SK-N-SH treated with all-trans-retinoic acid at 6 μM for 48 hours (cell line): ENCODE measurements around the gene CDKN2A.
A peak's percentile ranks its signal among the peaks of the same experiment; 100 is the strongest.

Experiments used
- ATAC-seq: fragments of 200-7000 bp; cut with Tn5 transposase; 3 replicates; pipeline ENCODE4 v1.9.1; 2020; ENCODE audit warnings: mild to moderate bottlenecking, moderate library complexity
- ARNTL ChIP-seq: fragments of 450-650 bp; formaldehyde crosslinking; IDR thresholded peaks from 2 replicates; pipeline ENCODE4 v1.5.0; 2020; ENCODE audit warnings: low read depth, mild to moderate bottlenecking, moderate library complexity, borderline replicate concordance
- BACH2 ChIP-seq: fragments of 250-450 bp; sonication (Bioruptor Pico); IDR thresholded peaks from 2 replicates; pipeline ENCODE4 v1.9.0; 2021; ENCODE audit warnings: mild to moderate bottlenecking, borderline replicate concordance
- ESRRG ChIP-seq: fragments of 250-450 bp; sonication (Bioruptor Pico); IDR thresholded peaks from 2 replicates; pipeline ENCODE4 v1.6.1; 2021; ENCODE audit warnings: mild to moderate bottlenecking
- GLIS3 ChIP-seq: fragments of 250-450 bp; sonication (Bioruptor Pico); IDR thresholded peaks from 2 replicates; pipeline ENCODE4 v1.5.0; 2020; ENCODE audit warnings: mild to moderate bottlenecking, moderate library complexity
- OSR1 ChIP-seq: fragments of 250-450 bp; sonication (Bioruptor Pico); IDR thresholded peaks from 2 replicates; pipeline ENCODE4 v1.8.0; 2022; ENCODE audit warnings: moderate library complexity, mild to moderate bottlenecking, inconsistent platforms
- PATZ1 ChIP-seq: fragments of 250-450 bp; sonication (Bioruptor Pico); IDR thresholded peaks from 2 replicates; pipeline ENCODE4 v1.8.0; 2020; ENCODE audit warnings: mild to moderate bottlenecking, moderate library complexity, borderline replicate concordance
- RARB ChIP-seq: fragments of 250-450 bp; sonication (Bioruptor Pico); IDR thresholded peaks from 2 replicates; pipeline ENCODE4 v1.8.0; 2021; ENCODE audit warnings: mild to moderate bottlenecking, moderate library complexity
- SNAI2 ChIP-seq: fragments of 250-450 bp; sonication (Bioruptor Pico); IDR thresholded peaks from 2 replicates; pipeline ENCODE4 v1.5.0; 2020; ENCODE audit warnings: mild to moderate bottlenecking, moderate library complexity
- TCF4 ChIP-seq: fragments of 250-450 bp; sonication (Bioruptor Pico); IDR thresholded peaks from 2 replicates; pipeline ENCODE4 v1.8.0; 2021; ENCODE audit warnings: mild to moderate bottlenecking, moderate library complexity, borderline replicate concordance
- TOX ChIP-seq: fragments of 250-450 bp; sonication (Bioruptor Pico); IDR thresholded peaks from 2 replicates; pipeline ENCODE4 v1.8.0; 2021; ENCODE audit warnings: mild to moderate bottlenecking, moderate library complexity, borderline replicate concordance
- ZC3H10 ChIP-seq: fragments of 250-450 bp; sonication (Bioruptor Pico); IDR thresholded peaks from 2 replicates; pipeline ENCODE4 v1.5.1; 2021; ENCODE audit warnings: mild to moderate bottlenecking, moderate library complexity
- ZFP3 ChIP-seq: fragments of 250-450 bp; sonication (Bioruptor Pico); IDR thresholded peaks from 2 replicates; pipeline ENCODE4 v1.5.0; 2020; ENCODE audit warnings: mild to moderate bottlenecking, moderate library complexity
- ZFP30 ChIP-seq: fragments of 450-650 bp; formaldehyde crosslinking; IDR thresholded peaks from 2 replicates; pipeline ENCODE4 v1.5.0; 2022; ENCODE audit warnings: mild to moderate bottlenecking, moderate library complexity
- ZNF565 ChIP-seq: fragments of 450-650 bp; formaldehyde crosslinking; conservative IDR thresholded peaks from 2 replicates; pipeline ENCODE4 v1.5.0; 2020; ENCODE audit warnings: low read depth, mild to moderate bottlenecking, moderate library complexity
- ZNF70 ChIP-seq: fragments of 450-650 bp; formaldehyde crosslinking; IDR thresholded peaks from 2 replicates; pipeline ENCODE4 v1.5.0; 2020; ENCODE audit warnings: mild to moderate bottlenecking, moderate library complexity
- ZNF8 ChIP-seq: fragments of 450-650 bp; formaldehyde crosslinking; IDR thresholded peaks from 2 replicates; pipeline ENCODE4 v1.5.0; 2020; ENCODE audit warnings: mild to moderate bottlenecking, moderate library complexity
- TF ChIP-seq, protein P1 (sequence below): fragments of 250-450 bp; sonication (Bioruptor Pico); IDR thresholded peaks from 2 replicates; pipeline ENCODE4 v1.5.1; 2021; ENCODE audit warnings: mild to moderate bottlenecking, moderate library complexity
- TF ChIP-seq, protein P2 (sequence below): fragments of 250-450 bp; sonication (Bioruptor Pico); IDR thresholded peaks from 2 replicates; pipeline ENCODE4 v1.5.1; 2020; ENCODE audit warnings: low read depth, mild to moderate bottlenecking, moderate library complexity
- TF ChIP-seq, protein P3 (sequence below): fragments of 250-450 bp; sonication (Bioruptor Pico); IDR thresholded peaks from 2 replicates; pipeline ENCODE4 v1.8.0; 2021; ENCODE audit warnings: low read depth, mild to moderate bottlenecking, moderate library complexity, borderline replicate concordance
- TF ChIP-seq, protein P4 (sequence below): fragments of 250-450 bp; sonication (Bioruptor Pico); IDR thresholded peaks from 2 replicates; pipeline ENCODE4 v1.5.0; 2020; ENCODE audit warnings: mild to moderate bottlenecking, moderate library complexity

The CDKN2A gene

DNA sequence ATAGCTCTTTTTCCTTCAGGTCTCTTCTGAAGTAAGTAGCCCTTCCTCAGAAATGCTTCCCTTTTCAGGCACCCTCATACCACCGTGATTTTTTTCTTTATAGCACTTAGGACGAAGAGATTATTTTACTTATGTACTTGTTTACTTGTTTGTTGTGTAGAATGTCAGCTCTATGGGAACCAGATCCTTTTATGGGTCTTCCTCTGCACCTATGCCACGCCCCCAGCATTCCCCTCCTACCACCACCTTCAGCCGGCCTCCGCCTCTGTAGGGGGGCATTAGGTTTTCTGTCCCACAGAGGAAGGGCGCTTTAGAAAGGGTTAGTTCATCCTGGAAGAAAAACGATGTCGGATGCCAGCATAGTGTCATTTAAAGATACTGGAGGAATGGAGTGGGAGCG, 2.2 kb upstream of the CDKN2A start (continued):
- TF ChIP-seq, protein P1, sequence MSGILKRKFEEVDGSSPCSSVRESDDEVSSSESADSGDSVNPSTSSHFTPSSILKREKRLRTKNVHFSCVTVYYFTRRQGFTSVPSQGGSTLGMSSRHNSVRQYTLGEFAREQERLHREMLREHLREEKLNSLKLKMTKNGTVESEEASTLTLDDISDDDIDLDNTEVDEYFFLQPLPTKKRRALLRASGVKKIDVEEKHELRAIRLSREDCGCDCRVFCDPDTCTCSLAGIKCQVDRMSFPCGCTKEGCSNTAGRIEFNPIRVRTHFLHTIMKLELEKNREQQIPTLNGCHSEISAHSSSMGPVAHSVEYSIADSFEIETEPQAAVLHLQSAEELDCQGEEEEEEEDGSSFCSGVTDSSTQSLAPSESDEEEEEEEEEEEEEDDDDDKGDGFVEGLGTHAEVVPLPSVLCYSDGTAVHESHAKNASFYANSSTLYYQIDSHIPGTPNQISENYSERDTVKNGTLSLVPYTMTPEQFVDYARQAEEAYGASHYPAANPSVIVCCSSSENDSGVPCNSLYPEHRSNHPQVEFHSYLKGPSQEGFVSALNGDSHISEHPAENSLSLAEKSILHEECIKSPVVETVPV (CRISPR knock-in tag) = no peak
- TF ChIP-seq ZFP30 (no peak), OSR1 (CRISPR knock-in tag) (no peak), TCF4 (CRISPR knock-in tag) (no peak), ZNF70 (CRISPR knock-in tag) (no peak), SNAI2 (no peak), ESRRG (CRISPR knock-in tag) (no peak), BACH2 (CRISPR knock-in tag) (no peak)

DNA sequence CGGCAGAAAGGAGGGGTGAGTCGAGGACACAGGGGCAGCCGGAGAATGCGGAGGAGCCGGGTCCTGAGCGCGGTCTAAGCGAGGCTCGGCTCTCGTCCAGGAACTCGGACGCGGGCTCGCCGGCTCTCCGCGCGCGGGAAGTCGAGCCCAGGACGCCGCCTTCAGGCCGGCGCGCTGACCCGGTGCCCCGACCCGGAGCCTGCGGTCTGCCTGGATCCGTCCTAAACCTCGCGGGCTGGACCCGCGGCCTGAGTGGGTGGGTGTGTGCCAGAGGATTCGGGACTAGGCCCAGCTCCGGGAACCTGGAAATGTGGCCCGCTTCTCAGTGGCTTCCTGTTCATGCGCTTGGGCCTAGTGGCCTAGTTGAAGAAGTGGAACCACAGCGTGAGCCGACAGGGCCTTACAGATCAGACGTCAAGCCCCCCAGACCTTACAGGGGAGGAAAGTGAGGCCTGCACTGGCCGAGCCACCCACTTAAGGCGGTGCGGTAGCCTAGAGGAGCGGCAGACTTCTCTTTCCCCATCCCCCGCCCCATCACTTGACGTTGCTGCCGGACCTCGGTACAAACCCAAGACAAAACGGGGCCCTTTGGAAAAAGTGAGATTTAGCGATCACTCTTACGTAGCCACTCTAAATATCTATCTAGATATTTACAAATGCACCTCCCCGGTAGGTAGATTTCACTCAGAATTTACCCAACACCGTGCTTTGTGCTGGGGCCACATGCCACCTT, 1.6 kb upstream of the CDKN2A start:
- peak; percentile 44 for ATAC-seq
- TF ChIP-seq, protein P2, sequence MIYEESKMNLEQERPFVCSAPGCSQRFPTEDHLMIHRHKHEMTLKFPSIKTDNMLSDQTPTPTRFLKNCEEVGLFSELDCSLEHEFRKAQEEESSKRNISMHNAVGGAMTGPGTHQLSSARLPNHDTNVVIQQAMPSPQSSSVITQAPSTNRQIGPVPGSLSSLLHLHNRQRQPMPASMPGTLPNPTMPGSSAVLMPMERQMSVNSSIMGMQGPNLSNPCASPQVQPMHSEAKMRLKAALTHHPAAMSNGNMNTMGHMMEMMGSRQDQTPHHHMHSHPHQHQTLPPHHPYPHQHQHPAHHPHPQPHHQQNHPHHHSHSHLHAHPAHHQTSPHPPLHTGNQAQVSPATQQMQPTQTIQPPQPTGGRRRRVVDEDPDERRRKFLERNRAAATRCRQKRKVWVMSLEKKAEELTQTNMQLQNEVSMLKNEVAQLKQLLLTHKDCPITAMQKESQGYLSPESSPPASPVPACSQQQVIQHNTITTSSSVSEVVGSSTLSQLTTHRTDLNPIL (CRISPR knock-in tag) = no peak
- TF ChIP-seq GLIS3 (CRISPR knock-in tag) (no peak), ZFP3 (CRISPR knock-in tag) (no peak), BACH2 (CRISPR knock-in tag) (no peak), PATZ1 (CRISPR knock-in tag) (no peak), ZNF565 (CRISPR knock-in tag) (no peak), SNAI2 (no peak), OSR1 (CRISPR knock-in tag) (no peak), ZNF8 (CRISPR knock-in tag) (no peak), ZFP30 (no peak), ZC3H10 (CRISPR knock-in tag) (no peak), ESRRG (CRISPR knock-in tag) (no peak)
- TF ChIP-seq, protein P3, sequence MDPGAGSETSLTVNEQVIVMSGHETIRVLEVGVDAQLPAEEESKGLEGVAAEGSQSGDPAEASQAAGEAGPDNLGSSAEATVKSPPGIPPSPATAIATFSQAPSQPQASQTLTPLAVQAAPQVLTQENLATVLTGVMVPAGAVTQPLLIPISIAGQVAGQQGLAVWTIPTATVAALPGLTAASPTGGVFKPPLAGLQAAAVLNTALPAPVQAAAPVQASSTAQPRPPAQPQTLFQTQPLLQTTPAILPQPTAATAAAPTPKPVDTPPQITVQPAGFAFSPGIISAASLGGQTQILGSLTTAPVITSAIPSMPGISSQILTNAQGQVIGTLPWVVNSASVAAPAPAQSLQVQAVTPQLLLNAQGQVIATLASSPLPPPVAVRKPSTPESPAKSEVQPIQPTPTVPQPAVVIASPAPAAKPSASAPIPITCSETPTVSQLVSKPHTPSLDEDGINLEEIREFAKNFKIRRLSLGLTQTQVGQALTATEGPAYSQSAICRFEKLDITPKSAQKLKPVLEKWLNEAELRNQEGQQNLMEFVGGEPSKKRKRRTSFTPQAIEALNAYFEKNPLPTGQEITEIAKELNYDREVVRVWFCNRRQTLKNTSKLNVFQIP (CRISPR knock-in tag) = no peak
- TF ChIP-seq, protein P1 (CRISPR knock-in tag) = no peak

DNA sequence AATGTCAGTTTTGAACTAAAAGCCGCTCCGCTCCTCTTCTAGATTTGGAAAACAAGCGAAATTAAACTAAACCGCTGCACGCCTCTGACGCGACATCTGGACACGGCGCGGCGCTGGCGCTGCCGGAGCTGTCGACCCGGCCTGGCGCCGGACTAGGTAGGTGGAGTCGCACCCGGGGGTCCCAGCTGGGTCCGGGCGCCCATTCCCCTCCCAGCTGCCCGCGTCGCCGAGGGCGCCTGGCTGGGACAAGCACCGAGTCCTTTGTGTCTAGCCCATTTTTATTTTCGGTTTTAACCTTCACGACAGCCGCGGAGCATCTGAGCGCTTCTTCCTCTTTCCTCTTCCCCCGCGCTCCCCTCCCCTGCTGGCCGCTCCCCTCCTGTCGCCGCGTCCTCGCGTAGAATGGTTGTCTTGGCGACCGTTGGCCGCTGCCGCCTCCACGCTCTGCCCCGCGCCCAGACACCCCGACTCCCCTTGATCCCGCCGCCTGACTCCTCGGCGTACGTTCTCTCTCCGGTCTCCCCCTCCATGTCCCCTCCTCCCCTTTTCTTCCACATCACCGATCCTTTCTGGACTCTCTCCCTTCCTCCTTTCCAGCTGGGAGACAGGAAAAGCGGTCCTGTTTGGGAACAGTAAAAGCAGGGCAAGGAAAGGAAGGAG, 944 bp upstream of the CDKN2A start:
- ATAC-seq = peak; percentile 61
- no peak for TF ChIP-seq ZFP3 (CRISPR knock-in tag)
- no peak for TF ChIP-seq OSR1 (CRISPR knock-in tag)
- no peak for TF ChIP-seq ESRRG (CRISPR knock-in tag)
- TF ChIP-seq ARNTL (CRISPR knock-in tag) = no peak
- no peak for TF ChIP-seq ZFP30

- ATAC-seq = peak; percentile 82
- TF ChIP-seq TOX = no peak
- TF ChIP-seq, protein P4, sequence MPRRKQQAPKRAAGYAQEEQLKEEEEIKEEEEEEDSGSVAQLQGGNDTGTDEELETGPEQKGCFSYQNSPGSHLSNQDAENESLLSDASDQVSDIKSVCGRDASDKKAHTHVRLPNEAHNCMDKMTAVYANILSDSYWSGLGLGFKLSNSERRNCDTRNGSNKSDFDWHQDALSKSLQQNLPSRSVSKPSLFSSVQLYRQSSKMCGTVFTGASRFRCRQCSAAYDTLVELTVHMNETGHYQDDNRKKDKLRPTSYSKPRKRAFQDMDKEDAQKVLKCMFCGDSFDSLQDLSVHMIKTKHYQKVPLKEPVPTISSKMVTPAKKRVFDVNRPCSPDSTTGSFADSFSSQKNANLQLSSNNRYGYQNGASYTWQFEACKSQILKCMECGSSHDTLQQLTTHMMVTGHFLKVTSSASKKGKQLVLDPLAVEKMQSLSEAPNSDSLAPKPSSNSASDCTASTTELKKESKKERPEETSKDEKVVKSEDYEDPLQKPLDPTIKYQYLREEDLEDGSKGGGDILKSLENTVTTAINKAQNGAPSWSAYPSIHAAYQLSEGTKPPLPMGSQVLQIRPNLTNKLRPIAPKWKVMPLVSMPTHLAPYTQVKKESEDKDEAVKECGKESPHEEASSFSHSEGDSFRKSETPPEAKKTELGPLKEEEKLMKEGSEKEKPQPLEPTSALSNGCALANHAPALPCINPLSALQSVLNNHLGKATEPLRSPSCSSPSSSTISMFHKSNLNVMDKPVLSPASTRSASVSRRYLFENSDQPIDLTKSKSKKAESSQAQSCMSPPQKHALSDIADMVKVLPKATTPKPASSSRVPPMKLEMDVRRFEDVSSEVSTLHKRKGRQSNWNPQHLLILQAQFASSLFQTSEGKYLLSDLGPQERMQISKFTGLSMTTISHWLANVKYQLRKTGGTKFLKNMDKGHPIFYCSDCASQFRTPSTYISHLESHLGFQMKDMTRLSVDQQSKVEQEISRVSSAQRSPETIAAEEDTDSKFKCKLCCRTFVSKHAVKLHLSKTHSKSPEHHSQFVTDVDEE (CRISPR knock-in tag) = no peak
- no peak for TF ChIP-seq ARNTL (CRISPR knock-in tag)
- no peak for TF ChIP-seq ZNF8 (CRISPR knock-in tag)
- TF ChIP-seq, protein P2 (CRISPR knock-in tag) = no peak
- TF ChIP-seq BACH2 (CRISPR knock-in tag) = no peak
- no peak for TF ChIP-seq RARB
- TF ChIP-seq SNAI2 = no peak
Measured at GRCh38 chr9:21994556-21995005, 389 bp upstream of the CDKN2A start, which contains the start of gene CDKN2B-AS1. Gene CDKN2B-AS1 (plus strand): TSS chr9:21994791.
